Activated B cell treated with CpG ODN at 0.5 μM for 24 hours (primary cell): Measurements from ENCODE around the gene PRKG1. TPM values are rescaled to one million over a fixed set of nuclear protein-coding genes. Genes with fewer than 3 reads are reported as not detected.
"Not testable (repeated sequence)": the region's sequence is repeated elsewhere in the genome, so short reads cannot be mapped to it uniquely, and the experiment has no call there.

ENCODE experiments used
- ATAC-seq: fragments of 200-7000 bp; cut with Tn5 transposase; one replicate; pipeline ENCODE4 v1.10.0; 2021; ENCODE audit warnings: low read depth, mild to moderate bottlenecking, moderate library complexity
- CTCF ChIA-PET: fragments of 350-600 bp; sonication (Branson Sonifier 250); formaldehyde crosslinking; loops from one replicate; lab custom pipeline; 2021; ENCODE audit warnings: antibody characterized with exemption; lab: Charles Lee
- POLR2A ChIA-PET: fragments of 350-600 bp; sonication (Branson Sonifier 250); formaldehyde crosslinking; loops from one replicate; lab custom pipeline; 2021; ENCODE audit warnings: antibody characterized with exemption; lab: Charles Lee
- DNase-seq: peaks from one replicate; pipeline ENCODE4 v3.0.0; 2022
- H3K27ac Mint-ChIP-seq: one replicate; pipeline ENCODE4 v1.8.0; 2020; ENCODE audit warnings: mixed read lengths
- H3K27me3 Mint-ChIP-seq: one replicate; pipeline ENCODE4 v1.8.0; 2021; ENCODE audit warnings: mixed read lengths
- H3K36me3 Mint-ChIP-seq: one replicate; pipeline ENCODE4 v1.8.0; 2021; ENCODE audit warnings: low read depth, mixed read lengths
- H3K4me1 Mint-ChIP-seq: one replicate; pipeline ENCODE4 v1.8.0; 2021; ENCODE audit warnings: mixed read lengths
- H3K4me3 Mint-ChIP-seq: one replicate; pipeline ENCODE4 v1.8.0; 2020; ENCODE audit warnings: mild to moderate bottlenecking, mixed read lengths
- H3K9me3 Mint-ChIP-seq: one replicate; pipeline ENCODE4 v1.8.0; 2020; ENCODE audit warnings: mixed read lengths
- CTCF ChIP-seq: fragments of 200-600 bp; IDR thresholded peaks from one replicate; pipeline ENCODE4 v1.8.0; 2022; ENCODE audit warnings: antibody characterized with exemption, mild to moderate bottlenecking
- intact Hi-C: fragments of 100-400 bp; cut with micrococcal nuclease; formaldehyde crosslinking; loops from one replicate; pipeline ENCODE4 v1.15.1; 2024
- total RNA-seq: library from RNA; stranded (reverse); gene quantifications from 2 replicates; pipeline ENCODE4 v1.2.3, GENCODE V29; 2022

The PRKG1 gene
- total RNA-seq, 1 donor from 2014 or later = not detected

DNA sequence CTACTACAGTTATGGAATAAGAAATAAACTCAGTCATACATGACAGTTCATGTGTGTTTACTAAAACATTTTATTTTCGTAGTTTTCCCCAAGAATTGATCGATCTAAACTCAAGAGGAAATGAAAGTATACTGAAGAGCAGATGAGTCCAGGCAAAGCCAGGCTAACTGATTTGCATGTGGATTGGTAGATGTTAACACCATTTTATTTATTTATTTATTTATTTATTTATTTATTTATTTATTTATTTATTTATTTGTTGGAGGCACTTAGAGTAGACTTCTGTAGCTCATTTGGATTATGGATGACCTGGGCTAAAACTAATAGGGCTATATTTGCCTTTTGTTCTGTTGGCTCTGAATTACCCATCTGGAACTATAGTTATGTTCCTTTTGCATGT is 1171.3 kb downstream of the PRKG1 start:
- no peak overlapping the region for H3K27ac Mint-ChIP-seq
- CTCF ChIA-PET = no interaction called here

GRCh38 chr10:52247929-52248328 is 1173.6 kb downstream of the PRKG1 start:
- H3K4me3 Mint-ChIP-seq, POLR2A ChIA-PET, DNase-seq, H3K27me3 Mint-ChIP-seq, H3K27ac Mint-ChIP-seq, H3K4me1 Mint-ChIP-seq, ATAC-seq, intact Hi-C loops, H3K9me3 Mint-ChIP-seq, CTCF ChIA-PET, H3K36me3 Mint-ChIP-seq: not testable (repeated sequence)

More for the DNA sequence above, 1171.3 kb downstream of the PRKG1 start:
- Mint-ChIP-seq H3K4me3 (no peak overlapping the region), H3K9me3 (no peaks in the 10 kb centered on the region), H3K4me1 (peaks cover 8% of the 10 kb centered on the region), H3K36me3 (no peaks in the 10 kb centered on the region), H3K27me3 (peaks cover 2% of the 10 kb centered on the region)
- POLR2A ChIA-PET = no interaction called here
- ATAC-seq = no peak
- no peak for TF ChIP-seq CTCF
- intact Hi-C loops = no loop called here
- no peak for DNase-seq

DNA sequence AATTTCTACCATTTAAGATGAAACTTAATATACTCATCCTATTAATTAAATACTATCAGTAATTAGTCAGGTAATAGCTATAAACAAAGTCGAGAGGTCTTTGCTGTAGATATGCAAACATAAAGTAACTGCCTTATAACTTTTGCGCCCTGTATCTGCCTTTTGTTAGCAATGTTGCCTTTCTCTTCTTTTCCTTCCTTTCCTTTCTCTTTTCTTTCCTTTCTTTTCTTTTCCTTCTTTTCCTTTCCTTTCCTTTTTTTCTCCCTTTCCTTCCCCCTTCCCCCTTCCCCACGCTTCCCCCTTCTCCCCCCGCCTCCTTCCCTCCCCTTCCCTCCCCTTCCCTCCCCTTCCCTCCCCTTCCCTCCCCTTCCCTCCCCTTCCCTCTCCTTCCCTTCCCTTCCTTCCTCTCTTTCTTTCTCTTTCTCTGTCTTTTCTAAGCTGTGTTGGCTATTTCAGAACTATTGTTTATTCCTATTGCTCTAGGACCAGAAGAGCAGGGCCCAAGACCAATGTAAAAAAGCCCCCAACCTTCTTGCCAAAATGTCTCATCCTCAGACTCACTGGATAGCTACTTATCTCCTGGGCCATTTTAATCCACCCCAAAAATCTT is 1174.5 kb downstream of the PRKG1 start:
- intact Hi-C loops = no loop called here
- ATAC-seq = no peak

GRCh38 chr10:52249850-52250395 is 1175.6 kb downstream of the PRKG1 start:
- H3K27me3 Mint-ChIP-seq = peaks cover 2% of the 10 kb centered on the region
- peaks cover 8% of the 10 kb centered on the region for H3K4me1 Mint-ChIP-seq
- no peak overlapping the region for H3K4me3 Mint-ChIP-seq
- no peaks in the 10 kb centered on the region for H3K9me3 Mint-ChIP-seq
- H3K36me3 Mint-ChIP-seq = no peaks in the 10 kb centered on the region
- CTCF ChIA-PET = no interaction called here
- POLR2A ChIA-PET = no interaction called here
- H3K27ac Mint-ChIP-seq = no peak overlapping the region
- intact Hi-C loops = no loop called here
- ATAC-seq (no peak), DNase-seq (no peak)
- TF ChIP-seq CTCF = no peak

More for the DNA sequence above, 1174.5 kb downstream of the PRKG1 start:
- ChIA-PET CTCF (no interaction called here), POLR2A (no interaction called here)
- H3K27ac Mint-ChIP-seq = no peak overlapping the region
- H3K36me3 Mint-ChIP-seq = no peaks in the 10 kb centered on the region
- H3K9me3 Mint-ChIP-seq = no peaks in the 10 kb centered on the region
- H3K4me1 Mint-ChIP-seq = peaks cover 8% of the 10 kb centered on the region
- no peak for TF ChIP-seq CTCF
- peaks cover 2% of the 10 kb centered on the region for H3K27me3 Mint-ChIP-seq
- H3K4me3 Mint-ChIP-seq = no peak overlapping the region
- no peak for DNase-seq

DNA sequence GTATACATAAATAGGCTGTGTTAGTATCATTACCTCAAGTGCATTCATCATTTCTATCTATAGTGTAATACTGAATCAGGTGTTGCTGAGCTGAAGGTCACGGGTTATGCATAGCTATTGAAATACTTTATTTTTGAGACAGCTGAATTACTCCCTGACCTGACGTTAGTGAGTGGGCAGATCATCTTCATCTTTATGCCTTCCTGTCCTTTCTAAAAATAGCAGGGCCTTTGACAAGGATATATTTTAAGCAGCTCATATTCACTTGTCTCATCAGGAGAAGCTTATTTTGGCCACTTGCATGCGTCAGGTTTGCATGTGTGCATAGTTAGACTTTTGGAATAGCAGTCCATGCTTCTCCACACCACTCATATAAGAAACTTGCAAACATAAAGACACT is 1176.2 kb downstream of the PRKG1 start:
- ChIA-PET POLR2A (no interaction called here), CTCF (no interaction called here)
- ATAC-seq (no peak), DNase-seq (no peak)
- no peak for TF ChIP-seq CTCF
- H3K4me1 Mint-ChIP-seq = peaks cover 4% of the 10 kb centered on the region
- H3K36me3 Mint-ChIP-seq = no peaks in the 10 kb centered on the region
- H3K4me3 Mint-ChIP-seq = no peak overlapping the region
- peaks cover 2% of the 10 kb centered on the region for H3K27me3 Mint-ChIP-seq
- no peak overlapping the region for H3K27ac Mint-ChIP-seq
- intact Hi-C loops = no loop called here
- no peaks in the 10 kb centered on the region for H3K9me3 Mint-ChIP-seq
